GM19455 (cell line): ENCODE results near the gene HIPK2.

ENCODE experiments used
- ATAC-seq: cut with Tn5 transposase; IDR thresholded peaks from one replicate; pipeline ENCODE4 v1.9.1; 2021; ENCODE audit not compliant: unreplicated experiment

HIPK2 gene

DNA sequence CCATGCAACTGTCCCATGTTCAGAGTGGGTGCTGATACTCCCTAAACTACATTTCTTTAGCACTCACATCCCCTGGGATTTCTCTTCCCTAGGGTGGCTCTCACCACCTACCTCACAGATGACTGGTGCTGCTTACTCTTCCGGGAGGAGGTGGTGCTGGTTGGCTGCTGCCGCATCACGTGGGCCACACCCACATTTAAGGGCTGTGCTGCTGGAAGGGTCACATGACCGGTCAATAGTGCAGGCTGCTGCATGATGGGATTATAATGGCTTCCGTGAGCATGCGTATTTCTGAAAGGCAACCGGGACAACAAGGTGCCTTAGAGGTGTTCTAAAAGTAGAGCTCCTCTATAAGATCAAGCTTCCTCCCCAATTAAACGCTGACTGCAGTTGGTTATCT is 177.5 kb downstream of the HIPK2 start:
- ATAC-seq, result no peak

GRCh38 chr7:139598642-139599041 is 179.2 kb downstream of the HIPK2 start:
- ATAC-seq, result no peak

DNA sequence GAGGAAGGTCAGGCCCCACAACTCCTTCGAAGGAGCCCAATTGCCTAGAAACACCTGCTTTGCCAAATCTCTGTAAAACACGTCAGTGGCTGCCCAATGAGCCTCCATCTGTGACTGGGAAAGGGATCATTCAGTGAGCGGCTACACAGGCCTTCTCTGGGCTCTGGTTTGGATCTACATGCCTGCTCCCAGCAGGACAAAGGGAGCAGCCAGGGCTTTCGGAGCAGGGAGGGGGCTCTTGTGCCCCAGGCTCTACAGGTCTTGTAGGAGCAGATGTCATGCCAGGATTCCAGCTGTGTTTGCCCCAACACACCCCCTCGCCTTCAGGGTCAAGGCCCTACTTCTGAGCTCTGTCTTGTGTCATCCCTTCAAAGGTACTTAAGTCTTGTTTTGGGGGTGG is 180.8 kb downstream of the HIPK2 start:
- no peak for ATAC-seq

GRCh38 chr7:139596626-139597025 is 181.2 kb downstream of the HIPK2 start:
- ATAC-seq, result no peak

GRCh38 chr7:139595806-139596205 is 182.0 kb downstream of the HIPK2 start:
- no peak for ATAC-seq

DNA sequence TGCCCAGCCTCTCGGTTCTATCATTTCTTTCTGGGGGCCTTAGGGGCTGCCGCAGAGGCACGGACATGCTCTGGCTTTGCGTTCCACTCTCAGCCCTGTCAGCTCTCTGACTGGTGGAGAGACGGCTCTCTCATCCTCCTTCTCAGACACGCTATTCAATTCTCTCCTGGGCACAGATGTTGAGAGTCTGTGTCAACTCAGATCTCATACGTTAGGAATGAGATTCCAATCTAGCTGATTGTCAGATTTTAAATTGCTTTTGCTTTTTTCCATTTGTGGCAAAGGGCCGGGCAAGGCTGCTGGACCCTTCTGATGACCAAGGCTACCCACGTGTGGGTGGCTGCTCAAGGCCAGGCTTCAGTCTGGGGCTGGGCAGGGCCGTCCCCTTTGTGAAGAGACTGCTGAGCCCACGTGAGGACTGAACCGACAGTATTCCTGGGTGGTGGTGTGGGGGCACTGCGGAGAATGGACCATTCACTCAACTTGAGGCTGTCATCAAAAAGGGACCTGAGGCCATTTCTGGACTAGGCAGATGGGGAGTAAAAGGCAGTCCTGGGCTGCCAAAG is 182.8 kb downstream of the HIPK2 start:
- no peak for ATAC-seq

DNA sequence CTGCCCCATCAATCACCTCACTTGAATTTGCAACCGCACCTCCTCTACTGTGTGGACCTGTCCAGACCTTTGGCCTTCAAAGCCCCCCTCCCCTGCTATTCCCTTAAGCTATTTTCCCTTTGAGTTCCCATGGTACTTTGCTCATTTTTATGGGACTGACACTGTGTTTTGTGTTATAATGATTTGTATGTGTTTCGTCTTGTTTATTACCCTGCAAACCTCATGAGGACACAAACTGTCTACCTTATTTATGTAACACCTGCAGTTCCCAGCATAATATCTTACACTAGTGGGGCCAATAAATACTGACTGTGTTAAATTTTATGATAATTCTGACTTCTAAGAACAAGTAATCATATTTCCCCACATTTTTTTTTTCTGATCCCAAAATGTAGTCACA is 183.7 kb downstream of the HIPK2 start:
- no peak for ATAC-seq

- no peak for ATAC-seq
Measured at GRCh38 chr7:139592801-139593461, 184.9 kb downstream of the HIPK2 start.

DNA sequence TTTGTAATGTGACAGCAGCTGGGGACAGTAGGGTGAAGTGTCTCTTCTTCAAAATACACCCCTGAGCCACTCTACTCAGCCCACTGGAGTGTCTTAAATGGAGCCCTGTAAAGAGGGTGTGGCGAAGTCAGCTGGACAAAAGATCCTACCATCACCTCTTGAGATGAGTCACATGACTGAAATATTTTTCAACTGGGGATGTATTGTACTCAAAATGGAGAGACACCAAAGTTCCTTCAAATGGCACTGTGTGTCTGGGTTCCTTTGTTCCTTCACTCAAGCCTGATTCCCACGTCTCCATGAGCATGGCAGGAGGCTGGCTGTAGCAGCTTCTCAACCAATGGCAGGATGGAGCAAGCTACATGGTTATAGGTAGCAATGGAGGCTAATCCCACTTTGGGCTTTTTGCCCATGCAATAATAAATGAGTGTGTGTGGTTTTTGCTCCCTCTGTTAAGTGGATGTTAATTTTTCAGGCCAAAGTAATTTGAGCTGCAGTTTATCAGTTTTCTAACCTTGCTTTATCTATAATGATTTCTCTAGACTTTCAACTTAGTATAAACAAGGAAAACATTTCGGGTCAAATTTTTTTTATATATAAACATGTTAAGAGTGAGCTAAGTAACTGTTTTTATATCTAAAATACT is 186.1 kb downstream of the HIPK2 start:
- ATAC-seq, result no peak

DNA sequence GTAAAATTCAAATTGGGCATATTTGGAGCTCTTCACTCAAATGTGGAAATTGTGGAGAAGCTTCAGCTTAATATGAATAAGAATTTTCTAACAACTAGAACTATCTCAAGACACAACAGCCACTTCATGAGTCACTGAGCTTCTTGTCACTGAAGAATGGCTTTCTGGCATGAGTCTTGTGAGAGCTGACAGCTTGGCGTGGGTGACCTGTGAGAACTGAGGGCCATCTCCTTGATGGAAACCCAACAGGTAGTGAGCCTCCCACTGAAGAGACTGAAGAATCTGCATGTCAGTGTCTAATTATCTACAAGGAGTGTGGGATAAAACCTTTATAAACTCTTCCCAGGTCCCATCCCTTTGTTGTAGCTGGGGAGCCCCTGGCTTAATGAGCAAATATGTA is 188.3 kb downstream of the HIPK2 start:
- no peak for ATAC-seq

GRCh38 chr7:139588632-139589031 is 189.2 kb downstream of the HIPK2 start:
- no peak for ATAC-seq

- ATAC-seq, result no peak
Measured at GRCh38 chr7:139587535-139587934, 190.3 kb downstream of the HIPK2 start.

GRCh38 chr7:139586286-139586685 is 191.5 kb downstream of the HIPK2 start:
- ATAC-seq, result no peak

GRCh38 chr7:139585042-139585441 is 192.8 kb downstream of the HIPK2 start:
- ATAC-seq, result no peak

- ATAC-seq, result no peak
Measured at GRCh38 chr7:139583826-139584553, 193.8 kb downstream of the HIPK2 start.

DNA sequence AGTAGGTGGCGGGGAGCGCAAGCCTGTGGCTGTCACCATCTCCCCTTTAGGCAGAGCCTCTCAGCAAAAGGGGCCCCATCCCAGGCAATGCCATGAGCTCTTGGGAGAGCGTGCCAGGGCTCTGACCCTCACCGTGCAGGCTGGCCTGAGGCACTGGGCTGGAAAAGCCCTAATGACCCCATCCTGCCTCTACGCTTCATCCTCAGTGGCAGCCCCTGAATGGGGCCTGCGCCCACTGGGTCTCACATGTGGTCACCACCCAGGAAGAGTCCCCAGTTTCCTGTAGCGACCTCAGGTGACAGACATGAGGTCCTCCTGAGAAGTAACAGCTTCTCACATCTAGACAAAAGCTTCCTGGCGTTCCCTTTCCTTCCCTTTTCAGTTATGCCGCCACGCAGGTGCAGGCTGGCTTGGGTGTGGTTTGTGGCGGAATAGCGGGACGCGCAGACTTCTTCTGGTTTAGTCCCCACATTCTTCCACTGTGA is 195.1 kb downstream of the HIPK2 start:
- ATAC-seq, result no peak

GRCh38 chr7:139582130-139582650 is 195.6 kb downstream of the HIPK2 start:
- no peak for ATAC-seq

- no peak for ATAC-seq
Measured at GRCh38 chr7:139580435-139580834, 197.4 kb downstream of the HIPK2 start.

DNA sequence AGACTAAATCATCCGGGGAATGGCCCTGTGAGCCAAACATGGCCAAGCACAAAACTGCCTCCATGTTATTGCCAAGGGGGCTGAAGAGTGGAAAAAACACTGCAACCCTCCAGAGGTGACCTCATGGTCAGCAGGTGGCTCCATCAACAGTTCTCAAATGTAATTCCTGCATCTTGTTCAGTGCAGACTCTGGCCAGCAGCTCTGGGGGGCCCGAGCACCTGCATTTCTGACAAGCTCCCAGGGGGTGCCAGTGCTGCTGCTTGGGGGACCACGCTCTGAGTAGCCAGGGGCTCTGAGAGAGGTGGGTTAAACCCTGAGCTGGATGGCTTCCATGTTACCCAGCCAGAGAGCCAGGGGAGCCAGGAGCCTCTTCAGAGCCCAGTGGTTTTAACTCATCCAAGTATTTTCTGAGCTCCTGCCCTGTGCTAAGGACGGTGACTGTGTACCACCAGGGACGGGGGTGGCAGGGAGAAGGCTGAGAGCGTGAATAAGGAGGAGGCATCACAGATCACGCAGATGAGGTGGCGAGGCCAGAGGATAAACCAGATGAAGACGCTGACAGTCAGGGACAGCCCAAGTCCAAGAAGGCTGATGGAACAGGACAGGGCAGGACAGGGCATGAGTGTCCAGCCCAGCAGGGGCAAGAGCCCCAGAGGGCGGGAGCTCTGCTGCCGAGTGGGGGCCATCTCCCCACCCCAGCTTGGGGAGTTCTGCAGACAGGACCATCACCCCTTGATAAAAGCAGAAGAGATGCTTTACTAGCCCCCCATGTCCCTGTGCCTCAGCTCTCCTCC is 201.4 kb downstream of the HIPK2 start:
- no peak for ATAC-seq

DNA sequence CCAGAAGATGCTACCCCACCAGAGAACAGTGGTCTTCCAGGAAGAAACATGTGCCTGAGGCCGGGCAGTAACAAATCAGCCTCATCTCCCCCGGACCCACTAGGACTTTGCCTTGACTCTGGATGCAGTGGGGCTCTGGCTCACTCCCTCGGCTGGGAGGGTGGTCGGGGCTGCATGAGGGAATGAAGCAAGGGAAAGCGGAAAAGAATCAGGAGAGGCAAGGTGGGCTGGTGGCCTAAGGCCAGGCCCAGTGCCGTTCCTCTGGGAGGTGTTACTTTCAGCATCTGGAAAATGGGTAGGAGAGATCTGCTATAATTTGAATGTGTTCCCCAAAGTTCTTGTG is 202.5 kb downstream of the HIPK2 start:
- no peak for ATAC-seq
